NCI-H187 (cell line): ENCODE measurements around the gene SLC38A3.
"Not testable (repeated sequence)": the region's sequence is repeated elsewhere in the genome, so short reads cannot be mapped to it uniquely, and the experiment has no call there.

ENCODE experiments used
- DNase-seq, 2 experiments: peaks; one replicate each; lab custom pipeline; 2025; lab: John Stamatoyannopoulos, UW

Gene SLC38A3

DNA sequence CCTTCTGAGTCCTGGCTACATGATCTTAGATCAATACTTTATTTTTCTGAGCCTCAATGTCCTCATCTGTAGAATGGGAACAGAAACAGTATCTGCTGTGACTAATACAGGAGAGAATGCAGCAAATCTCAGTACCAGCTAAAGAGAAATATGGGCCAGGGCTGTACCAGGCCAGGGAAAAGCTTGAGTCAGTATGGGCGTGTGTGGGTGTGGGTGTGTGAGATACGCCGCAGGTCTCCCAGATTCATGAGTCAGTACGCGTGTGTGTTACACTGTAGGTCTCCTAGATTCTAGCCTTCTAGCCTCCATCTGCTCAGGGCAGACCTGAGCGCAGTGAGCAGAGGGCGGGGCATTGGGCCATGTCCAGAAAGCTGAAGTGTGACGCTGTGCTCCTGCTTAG lies 46.1 kb downstream of the SLC38A3 start:
- DNase-seq = no peak

DNA sequence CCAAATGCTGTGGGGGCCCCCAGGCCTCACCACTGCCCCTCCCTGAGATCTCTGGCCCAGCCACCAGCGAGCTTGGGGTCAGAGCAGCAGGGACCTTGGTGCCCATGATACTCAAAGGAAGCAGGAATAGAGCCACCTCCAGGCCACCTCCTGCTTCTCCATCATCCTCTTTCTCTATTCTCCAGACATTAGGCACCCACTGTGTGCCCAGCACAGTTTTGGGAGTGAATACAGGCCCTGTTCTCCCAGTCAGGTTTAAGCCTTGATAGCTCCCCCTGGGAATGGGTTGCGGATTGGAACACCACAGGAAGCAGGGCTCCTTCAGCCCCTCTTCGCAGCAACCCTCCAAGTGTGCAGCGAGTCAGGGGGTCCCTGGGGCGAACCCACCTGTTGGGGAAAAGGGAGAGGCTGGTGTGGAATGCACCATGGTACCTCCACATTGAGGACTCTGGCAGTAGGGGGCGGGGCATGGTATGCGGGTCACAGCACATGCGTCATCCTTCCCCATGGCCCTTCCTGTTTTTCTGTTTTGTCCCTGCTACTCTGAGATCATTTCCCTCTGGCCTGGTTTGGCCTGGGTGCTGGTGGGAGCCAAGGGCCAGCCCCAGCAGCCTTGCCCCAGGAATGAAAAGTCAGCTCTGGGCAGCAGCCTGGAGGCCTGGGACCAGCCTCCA lies 49.6 kb downstream of the SLC38A3 start:
- no peak for DNase-seq

DNA sequence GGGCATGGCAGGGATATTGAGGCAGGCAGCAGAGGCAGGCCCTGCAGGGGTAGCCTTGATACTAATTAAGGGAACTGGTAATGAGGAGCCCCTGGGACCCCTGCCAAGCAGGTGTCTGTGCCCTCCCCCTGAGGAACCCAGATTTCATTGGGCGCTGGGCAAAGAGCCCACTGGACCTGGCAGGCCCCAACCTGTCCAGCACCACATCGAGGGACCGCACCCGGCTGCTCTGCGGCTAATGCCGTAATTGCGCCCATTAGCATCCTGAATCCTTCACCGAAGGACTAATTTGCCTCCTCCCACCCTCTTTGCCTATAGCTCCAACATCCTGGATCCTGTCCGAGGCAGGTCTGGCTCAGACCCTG lies 50.2 kb downstream of the SLC38A3 start:
- DNase-seq = no peak

DNA sequence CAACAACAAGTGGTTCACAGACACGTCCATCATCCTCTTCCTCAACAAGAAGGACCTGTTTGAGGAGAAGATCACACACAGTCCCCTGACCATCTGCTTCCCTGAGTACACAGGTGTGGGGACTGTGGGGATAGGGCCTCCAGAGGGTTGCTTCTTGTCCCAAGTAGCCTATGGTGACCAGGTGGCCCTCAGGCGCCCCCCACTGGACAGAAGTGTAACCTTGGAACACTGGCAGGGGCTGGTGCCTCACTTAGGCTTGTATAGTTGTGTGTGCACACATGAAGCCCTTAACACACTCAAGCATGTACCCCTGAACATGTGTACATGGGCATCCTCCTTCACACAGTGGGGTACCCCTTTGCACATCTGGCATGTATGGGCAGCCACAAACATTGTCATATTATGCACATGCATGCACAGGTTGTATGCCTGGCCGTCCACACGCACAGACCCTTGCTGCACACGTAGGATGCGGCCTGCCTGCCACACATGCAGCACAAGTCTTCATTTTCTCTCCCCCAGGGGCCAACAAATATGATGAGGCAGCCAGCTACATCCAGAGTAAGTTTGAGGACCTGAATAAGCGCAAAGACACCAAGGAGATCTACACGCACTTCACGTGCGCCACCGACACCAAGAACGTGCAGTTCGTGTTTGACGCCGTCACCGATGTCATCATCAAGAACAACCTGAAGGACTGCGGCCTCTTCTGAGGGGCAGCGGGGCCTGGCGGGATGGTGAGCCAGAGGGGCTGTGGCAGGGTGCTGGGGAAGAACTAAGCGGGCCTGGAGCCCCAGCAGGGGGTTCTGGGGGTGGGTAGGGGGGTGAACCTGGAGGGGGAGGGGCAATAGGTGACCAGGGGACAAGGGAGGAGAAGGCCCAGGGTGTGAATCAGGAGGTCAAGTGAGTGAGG lies 52.2 kb downstream of the SLC38A3 start:
- DNase-seq = no peak

DNA sequence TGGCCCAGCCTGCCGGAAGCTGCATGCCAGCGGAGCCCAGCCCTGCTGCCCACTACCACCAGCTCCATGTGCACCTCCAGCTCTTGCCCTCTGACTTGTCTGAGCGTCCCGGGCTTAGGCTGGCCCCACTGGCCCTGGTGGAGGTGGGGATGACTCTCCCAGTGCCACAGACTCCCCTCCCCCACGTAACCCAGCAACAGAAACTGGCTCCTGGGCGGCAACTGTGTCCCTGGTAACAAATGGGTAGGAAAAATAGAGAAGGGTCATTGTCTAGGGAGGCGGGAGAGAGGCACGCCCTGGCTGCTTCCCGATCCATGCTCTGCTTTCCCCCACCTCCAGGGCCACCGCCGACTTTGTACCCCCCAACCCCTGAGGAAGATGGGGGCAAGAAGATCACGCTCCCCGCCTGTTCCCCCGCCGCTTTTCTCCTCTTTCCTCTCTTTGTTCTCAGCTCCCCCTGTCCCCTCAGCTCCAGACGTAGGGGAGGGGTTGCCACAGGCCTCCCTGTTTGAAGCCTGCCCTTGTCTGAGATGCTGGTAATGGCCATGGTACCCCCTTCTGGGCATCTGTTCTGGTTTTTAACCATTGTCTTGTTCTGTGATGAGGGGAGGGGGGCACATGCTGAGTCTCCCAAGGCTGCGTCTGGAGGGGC lies 53.1 kb downstream of the SLC38A3 start:
- DNase-seq = no peak

DNA sequence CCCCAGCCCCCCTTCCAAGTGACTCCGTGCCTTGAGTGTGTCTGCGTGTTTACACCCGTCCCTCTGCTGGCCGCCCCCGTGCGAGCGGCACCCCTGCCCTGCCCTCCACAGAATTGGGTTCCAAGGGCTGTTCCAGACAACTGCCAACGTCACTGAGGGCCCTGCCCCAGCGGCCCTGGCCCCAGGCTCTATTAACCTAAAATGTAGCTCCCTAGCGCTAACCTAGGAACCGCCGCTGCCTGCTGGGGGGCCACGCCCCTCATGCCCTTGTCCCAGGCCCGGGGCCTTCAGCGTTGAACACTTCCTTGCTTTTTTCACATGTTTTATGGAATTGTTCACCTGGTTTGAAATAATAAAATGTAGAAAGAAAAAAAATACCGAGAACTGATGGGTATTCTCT lies 53.9 kb downstream of the SLC38A3 start:
- DNase-seq = no peak

DNA sequence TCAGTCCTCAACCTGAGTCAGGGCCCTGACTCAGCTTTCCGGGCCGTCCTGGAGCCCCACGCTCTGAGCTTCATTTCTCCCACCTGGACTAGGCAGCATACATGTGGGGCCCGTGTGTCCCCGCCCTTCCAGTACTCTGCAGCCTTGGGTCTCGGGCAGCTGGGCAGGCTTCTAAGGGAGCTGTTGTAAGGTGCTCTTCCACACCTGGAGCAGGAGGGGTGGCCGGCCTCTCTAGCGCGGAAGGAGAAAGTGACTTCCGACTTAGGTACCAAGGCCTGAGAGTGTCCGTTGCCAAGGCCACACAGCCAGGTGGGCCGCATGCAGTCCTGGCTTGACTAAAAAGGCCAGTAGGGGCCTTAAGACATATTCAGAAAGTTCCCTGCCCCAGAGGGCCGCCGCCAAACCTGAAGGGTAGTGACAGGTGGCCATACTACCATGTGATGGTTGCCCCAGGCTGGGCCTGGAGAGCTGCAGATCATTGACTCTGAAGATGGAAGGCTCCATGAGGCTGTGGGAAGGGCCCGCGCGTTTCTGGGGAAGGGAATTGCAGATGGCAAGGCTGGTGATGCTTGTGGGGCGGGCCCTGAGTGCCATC lies 54.5 kb downstream of the SLC38A3 start:
- DNase-seq = no peak

DNA sequence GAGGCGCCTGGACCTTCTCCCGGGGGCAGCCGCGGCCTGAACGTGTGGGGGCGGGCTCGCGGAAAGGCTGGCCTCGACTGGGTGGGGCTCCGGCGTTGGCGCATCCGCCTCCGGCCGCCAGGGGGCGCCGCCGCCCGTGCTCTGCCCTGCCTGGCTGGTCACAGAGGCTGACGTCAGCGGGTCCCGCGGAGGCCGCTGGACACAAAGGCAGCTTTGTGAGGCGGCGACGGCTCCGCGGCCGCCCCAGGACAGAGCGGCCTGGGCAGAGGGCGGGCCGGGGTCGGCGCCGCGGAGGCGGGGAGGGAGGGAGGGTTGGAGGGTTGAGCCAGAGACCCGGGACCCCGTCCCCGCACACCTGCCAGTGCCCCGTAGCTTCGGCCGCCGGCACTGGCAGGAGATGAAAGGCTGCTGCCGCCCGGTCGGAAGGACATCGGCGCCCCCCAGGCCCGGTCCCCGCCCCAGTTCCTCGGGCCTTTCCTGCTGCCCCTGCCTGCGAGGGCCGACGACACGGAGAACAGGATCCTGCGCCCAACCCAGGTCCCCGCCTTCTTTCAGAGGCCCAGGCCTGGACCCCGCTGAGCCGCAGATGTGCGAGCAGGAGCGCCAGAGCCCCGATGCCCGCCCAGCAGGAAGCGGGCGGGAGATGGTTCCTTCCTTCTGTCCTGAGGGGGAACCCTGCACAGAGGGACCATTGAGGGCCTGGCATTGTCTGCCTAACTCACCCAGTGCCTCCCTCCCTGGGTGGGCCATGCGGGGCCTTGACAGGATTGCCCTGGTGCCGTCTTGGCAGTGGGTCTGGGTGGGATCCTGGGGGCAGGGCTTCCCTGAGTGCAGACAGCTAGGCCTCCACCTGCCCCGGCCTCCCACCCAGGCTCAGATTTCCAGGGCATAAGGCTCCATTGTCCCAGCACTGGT lies 55.2 kb downstream of the SLC38A3 start:
- DNase-seq = peak; percentile 35 to 38

DNA sequence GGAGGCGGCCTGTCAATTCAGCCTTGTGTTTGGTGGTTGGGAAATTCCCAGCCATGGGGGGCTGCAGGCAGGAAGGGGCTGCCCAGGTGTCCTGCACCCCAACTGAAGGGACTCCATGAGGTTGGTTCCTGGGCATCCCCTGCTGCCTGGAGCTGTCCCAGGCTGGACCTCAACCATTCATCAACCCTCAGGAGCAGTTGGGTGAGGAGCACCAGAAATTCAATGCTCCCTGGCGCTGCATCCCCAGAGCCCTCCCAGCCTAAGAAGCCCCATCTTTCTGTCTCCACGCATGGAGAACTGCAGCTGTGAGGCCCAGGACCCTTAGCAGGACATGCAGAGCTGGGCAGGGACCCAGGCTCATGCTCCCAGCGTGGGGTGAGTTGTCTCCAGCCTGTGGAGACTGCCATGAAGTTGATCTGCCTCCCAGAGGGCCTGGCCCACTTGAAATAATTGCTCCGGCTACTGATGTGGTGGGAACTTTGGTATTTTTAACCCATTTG lies 55.9 kb downstream of the SLC38A3 start:
- no peak for DNase-seq

DNA sequence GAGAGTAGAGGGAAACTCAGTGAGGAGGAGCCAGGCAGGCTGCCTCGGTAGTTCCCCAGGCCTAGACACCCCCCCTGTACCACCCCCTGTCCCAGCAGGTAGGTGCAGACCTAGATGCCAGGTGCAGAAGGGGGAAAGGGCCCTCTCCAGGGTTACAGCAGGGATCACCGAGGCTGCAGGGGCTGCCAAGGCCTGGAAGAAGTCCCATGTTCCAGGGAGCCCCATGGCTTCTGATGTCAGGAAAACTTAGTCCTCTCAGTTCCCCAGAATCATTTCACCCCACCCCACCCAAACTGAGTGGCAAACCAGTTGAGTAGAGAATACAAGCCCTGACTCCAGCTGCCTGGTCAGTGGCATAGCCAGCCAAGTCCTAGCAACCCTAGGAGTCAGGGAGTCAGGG lies 56.4 kb downstream of the SLC38A3 start:
- DNase-seq = no peak

DNA sequence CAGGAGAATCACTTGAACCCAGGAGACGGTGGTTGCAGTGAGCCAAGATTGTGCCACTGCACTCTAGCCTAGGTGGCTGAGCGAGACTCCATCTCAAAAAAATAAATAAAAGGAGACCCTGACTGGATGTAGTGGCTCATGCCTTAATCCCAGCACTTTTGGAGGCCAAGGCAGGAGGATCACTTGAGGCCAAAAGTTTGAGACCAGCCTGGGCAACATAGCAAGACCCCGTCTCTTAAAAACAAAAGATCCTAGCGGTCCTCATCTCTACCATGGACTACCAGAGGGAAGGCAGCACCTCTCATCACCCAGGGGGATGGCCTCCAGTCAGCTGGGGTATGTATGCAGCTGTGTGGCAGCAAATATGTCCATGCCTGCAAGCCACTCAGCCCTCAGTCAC lies 57.1 kb downstream of the SLC38A3 start:
- DNase-seq = not testable (repeated sequence)

DNA sequence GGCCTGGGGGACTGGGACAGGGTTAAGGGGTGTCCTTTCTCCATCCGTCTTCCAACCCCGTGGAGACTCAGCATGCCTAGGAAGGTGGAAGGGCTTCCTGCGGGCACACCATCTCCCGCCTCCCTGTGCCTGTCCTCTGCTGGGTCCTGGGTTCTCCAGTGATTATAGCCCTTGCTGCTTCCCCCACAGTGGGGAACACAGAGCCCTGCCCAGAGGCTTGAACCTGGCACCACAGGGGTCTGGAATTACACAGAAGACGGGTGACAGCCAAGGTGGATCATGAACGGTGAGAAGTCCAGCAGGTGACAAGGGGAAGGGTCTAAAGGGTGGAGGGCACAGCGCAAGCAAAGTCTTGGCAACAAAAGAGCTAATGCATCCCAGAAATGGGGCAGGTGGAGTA lies 57.7 kb downstream of the SLC38A3 start:
- DNase-seq = no peak

DNA sequence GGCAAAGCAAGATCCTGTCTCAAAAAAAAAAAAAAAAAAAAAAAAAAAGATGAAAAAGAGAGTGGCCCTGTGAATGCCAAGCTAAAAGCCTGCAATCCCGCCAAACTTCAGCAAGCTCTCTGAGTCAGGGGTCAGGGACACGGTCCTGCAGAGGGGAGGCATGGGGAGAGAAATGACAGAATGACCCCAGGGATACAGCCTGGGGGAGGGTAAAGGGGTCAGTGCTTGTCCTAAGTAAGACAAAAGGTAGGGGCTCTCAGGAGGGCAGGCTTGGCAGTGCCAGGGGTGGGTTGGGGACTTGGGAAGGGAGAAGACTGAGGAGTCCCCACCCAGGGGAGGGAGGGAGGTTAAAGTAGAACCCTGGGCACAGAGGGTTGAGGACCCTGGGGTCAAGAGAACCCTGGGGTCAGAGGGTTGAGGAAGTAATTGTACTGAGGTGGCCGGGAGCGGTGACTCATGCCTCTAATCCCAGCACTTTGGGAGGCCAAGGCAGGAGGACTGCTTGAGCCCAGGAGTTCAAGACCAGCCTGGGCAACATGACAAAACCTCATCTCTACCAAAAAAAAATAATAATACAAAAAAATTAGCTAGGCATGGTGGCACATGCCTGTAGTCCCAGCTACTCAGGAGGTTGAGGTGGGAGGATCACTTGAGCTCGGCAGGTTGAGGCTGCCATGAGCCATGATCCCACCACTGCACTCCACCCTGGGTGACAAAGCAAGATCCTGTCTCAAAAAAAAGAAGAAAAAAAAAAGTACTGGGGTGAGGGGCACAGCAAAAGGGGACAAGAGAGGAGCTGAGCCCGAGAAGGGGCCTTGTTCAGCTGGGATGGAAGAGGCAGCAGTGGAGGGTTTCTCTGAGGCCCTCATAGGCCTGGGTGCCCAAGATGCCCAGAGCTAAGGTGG lies 58.7 kb downstream of the SLC38A3 start:
- no peak for DNase-seq

DNA sequence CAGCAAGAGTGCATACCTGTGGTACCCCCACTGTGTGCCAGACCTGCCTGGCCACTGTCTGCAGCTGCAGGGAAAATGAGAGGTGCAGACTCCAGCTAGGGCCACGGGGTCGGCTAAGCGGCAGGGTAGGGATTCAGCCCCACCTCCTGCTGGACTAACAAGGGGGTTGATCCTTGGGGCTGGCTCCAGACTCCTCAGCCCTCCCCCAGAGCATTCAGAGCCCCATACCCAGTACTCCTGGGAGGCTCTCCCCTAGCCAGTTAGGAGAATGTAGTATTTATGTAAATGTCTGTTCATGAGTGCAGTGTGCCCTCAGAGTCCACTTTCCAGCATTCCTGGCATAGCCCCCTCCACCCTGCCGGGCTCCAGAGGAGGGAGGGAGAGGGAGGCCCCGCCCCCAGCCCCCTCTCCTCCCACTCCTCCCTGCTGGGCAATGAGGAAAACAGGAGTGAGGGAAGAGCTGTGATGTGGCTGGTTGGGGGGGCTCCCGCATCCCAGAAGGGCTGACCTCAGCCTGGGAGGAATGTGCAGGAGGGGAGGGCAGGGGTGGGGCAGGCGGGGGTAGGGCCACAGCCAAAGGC lies 59.4 kb downstream of the SLC38A3 start:
- DNase-seq = no peak

DNA sequence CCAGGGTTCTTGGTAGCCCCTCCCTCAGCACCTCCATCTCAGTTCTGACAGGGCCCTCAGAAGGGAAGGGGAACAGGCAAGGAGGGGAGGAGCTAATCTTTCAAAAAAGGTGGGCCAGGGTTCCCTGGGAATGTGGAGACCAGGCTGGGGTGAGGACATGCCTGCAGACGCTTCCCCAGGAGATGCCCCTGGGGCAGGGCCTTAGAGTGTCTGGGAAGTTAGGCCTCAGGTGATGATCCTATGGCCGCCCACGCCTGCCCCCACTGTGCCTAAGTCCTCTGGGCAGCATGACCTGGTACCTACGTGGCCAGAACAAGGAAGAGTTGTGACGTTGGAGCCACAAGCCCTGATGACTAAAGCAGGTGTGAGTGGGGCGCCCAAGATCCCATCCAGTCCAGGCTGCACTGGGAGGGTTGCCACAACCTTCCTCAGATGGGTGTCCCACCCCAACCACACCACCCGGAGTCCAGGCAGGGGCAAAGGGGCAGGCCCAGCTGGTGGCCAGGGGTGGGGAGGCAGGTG lies 60.0 kb downstream of the SLC38A3 start:
- DNase-seq = no peak

DNA sequence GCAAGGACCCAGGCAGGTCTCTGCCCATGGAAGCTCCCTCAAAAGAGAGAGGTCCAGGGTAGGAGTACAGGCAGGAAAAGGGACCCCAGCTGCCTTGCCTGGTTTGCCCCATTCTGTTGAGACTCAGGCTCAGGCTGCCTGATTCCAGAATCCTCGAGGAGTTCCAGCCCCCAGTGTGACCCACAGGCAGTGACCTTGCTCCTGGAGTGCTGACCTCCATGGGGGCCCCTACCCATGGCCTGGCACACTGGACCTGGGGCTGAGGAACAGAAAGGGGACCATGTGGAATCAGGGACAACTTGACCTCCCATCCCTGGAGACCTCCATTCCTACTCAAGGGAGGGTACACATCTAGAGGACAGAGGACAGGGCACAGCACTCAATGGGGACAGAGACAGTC lies 60.5 kb downstream of the SLC38A3 start:
- DNase-seq = no peak

DNA sequence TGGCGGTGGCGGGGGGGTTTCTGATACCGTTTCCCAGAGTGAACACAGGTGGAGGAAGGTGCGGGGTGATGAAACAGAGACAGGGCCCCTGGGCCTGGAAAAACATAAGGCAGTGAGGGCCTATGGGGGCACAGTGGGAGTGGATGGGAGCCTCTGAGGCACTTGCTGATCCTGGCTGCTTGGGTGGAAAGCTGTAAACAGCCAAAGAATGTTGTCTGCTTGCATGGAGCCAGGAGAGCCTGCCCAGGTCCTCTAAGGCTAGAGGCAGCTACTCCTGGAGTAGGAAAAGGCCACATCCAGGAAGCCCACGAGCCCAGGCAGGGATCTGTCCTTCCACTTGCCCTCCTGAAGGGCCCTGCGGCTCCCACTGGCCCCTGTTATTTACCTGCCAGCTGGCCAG lies 60.9 kb downstream of the SLC38A3 start:
- no peak for DNase-seq

DNA sequence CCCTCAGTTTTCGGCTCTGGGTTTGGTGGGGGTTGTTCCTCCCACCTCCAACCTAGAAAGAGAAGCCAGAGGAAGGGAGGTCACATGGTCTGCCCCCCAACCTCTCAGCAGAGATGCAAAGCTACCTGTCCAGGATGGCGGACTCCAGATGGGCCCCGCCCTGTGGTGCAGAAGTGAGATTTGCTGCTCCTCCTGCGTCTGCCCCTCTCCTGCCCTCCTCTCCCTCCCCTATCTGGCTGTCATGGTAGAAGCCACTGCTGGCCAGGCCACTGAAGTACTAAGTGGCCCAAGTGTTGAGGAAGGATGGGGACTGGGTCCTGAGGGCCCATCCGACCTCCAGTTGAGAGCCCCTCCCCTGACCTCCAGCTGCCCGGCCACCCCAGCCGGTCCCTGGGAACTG lies 61.8 kb downstream of the SLC38A3 start:
- DNase-seq = no peak

DNA sequence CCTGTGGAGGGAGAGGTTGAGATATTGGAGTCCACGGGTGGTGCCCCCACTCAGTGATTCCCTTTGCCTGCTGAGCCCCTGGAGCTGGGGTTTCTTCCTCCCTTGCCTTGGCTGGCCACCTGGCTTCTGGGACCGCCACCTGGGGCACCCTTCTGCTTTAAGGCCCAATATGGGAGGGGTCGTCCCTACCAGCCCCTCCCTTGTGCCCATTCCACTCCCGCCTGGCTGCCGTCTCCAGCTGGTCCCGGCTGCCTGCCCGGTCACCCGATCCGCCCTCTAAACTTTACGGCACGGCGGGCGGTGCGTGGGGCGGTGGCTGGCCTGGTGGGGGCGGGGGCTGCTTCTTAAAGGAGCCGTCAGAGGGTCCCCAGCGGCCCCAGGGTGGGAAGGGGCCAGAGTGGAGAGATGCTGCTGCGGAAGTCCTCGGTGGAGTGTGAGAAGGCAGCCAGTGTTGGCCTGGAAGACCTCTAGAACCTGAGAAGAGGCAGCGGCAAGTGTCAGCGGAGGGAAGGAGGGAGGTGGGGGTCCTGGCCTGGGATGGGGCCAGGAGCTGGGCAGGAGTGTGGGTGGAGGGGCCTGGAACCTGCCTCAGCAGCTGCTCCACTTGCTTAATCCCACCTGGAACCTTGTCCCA lies 62.3 kb downstream of the SLC38A3 start:
- DNase-seq = no peak
